Measurements from ENCODE around the gene RNF26.

The RNF26 gene

DNA sequence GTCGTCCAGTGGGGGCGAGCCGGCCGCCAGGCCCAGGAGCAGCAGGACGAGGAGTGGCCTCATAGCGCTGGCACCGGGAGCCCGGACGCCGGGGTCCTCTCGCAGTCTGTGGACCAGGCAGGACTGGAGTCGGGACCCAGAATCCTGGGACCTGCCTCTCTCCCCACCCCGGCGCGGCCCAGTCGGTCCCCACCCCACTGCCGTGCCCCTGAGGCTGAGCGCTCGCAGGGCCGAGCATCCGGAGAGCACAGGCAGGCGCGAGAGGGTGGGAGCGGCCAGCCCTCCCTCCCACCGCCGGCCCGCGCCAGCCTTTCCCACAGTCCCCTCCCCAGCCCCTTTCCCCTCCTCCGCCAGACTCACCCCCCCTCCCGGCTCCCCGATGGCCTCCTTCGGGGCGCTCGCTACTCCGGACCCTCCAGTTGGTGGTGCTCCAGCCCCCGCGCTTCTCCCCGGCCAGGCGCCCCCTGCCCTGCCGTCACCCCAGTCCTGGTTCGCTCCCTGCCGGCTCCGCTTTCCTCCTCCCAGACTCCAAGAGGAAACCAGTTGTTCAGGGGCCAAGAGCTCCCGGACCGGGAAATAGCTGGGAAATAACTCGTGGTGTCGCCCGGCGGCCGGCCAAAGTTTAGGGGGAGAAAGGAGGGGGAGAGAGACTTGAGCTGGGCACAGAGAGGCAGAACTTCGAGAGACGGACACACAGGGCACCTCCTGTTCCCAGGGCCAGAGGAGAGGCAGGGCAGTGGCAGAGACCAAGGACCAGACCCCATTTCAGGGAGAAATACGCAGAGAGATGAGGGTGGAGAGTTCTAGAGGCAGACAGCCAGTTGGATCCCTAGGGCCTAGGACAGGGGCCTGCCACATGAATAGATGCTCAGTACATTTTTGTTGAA lies 6.3 kb downstream of the RNF26 start, which contains the start of gene C1QTNF5:
TSS of gene C1QTNF5 (minus strand) at position 549 of the 887 bp plus-strand sequence. CDS start at position 63, 486 bp downstream.
- Histone ChIP-seq H3K36me3 (no peaks in the 10 kb centered on the region), H3K9me3 (no peaks in the 10 kb centered on the region), H3K4me3 (ENCODE audit: low read depth, low read length) (peak within 1 kb of the TSS; percentile 40), H3K27me3 (peaks cover 19% of the 10 kb centered on the region), H3K4me1 (peaks cover 3% of the 10 kb centered on the region)
- DNase-seq: no peak
- TF ChIP-seq, protein P1, sequence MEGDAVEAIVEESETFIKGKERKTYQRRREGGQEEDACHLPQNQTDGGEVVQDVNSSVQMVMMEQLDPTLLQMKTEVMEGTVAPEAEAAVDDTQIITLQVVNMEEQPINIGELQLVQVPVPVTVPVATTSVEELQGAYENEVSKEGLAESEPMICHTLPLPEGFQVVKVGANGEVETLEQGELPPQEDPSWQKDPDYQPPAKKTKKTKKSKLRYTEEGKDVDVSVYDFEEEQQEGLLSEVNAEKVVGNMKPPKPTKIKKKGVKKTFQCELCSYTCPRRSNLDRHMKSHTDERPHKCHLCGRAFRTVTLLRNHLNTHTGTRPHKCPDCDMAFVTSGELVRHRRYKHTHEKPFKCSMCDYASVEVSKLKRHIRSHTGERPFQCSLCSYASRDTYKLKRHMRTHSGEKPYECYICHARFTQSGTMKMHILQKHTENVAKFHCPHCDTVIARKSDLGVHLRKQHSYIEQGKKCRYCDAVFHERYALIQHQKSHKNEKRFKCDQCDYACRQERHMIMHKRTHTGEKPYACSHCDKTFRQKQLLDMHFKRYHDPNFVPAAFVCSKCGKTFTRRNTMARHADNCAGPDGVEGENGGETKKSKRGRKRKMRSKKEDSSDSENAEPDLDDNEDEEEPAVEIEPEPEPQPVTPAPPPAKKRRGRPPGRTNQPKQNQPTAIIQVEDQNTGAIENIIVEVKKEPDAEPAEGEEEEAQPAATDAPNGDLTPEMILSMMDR (IDR thresholded peaks at IDR 0.05; ENCODE audit: low read depth, low read length): no peak

DNA sequence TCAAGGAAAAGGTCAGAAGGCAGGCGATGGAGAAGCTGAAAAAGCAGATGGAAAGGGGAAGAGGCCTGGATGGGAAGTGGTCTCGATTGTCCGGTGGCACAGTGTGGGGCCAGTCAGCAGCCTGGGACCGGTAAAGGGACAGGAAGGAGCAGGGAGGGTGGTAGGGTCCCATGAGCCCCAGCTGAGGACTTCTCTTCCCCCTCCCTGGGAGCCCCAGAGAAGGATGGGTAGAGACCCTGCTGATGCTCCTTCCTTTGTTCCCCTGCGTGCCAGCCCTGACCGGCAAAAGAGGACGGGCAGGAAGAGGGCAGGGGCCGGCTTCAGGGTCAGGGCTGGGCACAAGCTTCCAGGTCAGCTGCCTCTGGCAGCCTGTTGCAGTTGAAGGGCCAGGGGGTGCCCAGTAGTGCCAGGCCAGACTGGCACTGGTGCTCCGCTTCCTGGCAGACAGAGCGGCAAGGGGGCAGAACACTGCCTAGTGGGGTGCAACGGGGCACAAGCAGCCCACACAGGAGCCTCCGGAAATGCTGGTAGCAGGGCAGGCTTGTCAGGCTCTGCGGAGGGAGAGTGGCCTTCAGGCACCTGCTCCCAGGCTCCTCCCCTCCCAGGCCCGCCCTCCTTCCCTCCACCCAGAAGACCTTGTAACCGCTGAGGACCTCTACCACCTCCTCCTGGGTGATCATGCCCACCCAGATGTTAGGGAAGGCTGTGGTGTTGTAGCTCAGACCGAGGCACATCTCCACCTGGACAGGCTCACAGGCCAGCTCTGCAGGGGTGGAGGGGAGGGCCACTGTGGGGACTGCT lies 7.1 kb downstream of the RNF26 start:
- Histone ChIP-seq H3K4me3 (ENCODE audit: low read depth, low read length) (no peak overlapping the region), H3K36me3 (no peaks in the 10 kb centered on the region), H3K4me1 (peaks cover 3% of the 10 kb centered on the region), H3K27me3 (peaks cover 19% of the 10 kb centered on the region), H3K9me3 (no peaks in the 10 kb centered on the region)
- TF ChIP-seq, protein P1 (IDR thresholded peaks at IDR 0.05; ENCODE audit: low read depth, low read length): no peak
- no peak for DNase-seq

DNA sequence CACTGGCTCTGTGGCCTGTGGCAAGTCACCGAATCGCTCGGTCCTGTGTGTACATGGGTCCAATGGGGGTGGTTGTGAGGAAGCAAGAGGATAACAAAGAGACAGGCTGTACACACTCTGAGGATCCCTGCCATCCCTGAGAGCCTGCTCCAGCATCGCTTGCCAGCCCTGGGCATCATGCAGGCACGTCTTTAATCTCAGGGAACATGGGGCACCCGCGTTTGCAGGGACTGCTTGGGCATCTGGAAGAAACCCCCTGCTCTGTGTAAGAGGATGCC lies 7.6 kb downstream of the RNF26 start:
- Histone ChIP-seq H3K36me3 (no peaks in the 10 kb centered on the region), H3K4me1 (peaks cover 3% of the 10 kb centered on the region), H3K4me3 (ENCODE audit: low read depth, low read length) (no peak overlapping the region), H3K27me3 (peaks cover 19% of the 10 kb centered on the region), H3K9me3 (no peaks in the 10 kb centered on the region)
- no peak for DNase-seq
- TF ChIP-seq, protein P1 (IDR thresholded peaks at IDR 0.05; ENCODE audit: low read depth, low read length): no peak

DNA sequence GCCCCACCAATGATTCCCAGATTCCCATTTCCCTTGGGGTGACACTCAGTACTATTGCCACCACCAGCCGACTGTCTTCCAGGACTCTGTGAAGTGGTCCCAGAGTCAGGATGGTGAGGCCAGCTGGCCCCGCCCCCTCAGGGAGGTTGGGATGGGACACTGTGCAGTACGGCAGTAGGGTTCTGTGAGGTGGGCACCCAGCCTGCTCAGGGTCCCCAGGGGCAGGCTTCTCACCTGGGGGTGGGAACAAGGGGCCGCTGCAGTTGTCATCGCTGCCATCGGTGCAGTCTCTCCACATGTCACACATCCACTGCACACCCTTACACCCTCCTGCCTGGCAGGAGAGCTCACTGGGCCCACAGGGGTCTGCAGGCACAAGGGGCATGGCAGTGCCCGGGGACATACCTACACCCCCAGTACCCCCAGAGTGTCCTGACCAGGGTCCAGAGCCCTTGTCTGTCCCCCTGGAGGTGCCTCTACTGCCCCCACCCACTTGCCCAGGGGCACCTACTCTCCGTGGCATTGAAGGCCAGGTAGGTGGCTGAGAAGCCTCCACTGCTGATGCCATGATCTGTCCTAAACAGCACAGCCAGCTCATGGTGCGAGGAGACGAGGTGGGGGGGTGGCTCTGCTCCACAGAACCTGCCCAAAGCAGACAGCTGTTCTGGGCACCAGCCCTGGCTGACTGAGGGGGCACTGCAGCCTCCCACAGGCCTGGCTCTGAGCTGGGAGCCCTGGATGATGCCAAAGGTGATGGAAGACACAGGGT lies 8.2 kb downstream of the RNF26 start:
- Histone ChIP-seq H3K4me3 (ENCODE audit: low read depth, low read length) (no peak overlapping the region), H3K4me1 (peaks cover 3% of the 10 kb centered on the region), H3K36me3 (no peaks in the 10 kb centered on the region), H3K27me3 (peaks cover 19% of the 10 kb centered on the region), H3K9me3 (no peaks in the 10 kb centered on the region)
- DNase-seq: no peak
- TF ChIP-seq, protein P1 (IDR thresholded peaks at IDR 0.05; ENCODE audit: low read depth, low read length): no peak

DNA sequence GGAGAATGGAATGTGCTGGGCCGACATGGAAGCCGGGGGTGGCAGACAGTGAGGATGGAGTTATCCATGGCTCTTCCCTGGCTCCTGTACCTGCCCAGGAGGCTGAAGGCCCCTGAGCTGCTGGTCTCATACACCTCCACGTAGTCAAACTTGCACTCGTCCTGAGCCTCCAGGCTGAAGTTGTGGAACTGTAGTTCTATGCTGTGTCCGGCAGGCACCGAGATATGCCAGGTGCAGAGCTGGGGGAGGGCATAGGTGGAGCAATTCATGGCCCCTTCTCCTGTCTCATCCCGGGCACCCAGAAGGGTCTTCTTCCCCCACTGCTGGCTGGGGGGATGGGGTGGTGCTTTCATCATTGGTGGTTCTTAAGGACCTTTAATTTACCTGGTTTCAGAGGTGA lies 9.4 kb downstream of the RNF26 start:
- H3K27me3 ChIP-seq: peaks cover 19% of the 10 kb centered on the region
- H3K4me3 ChIP-seq (ENCODE audit: low read depth, low read length): no peak overlapping the region
- DNase-seq: no peak
- no peaks in the 10 kb centered on the region for H3K9me3 ChIP-seq
- no peaks in the 10 kb centered on the region for H3K36me3 ChIP-seq
- no peaks in the 10 kb centered on the region; the same call in 1 of the 2 replicates for H3K4me1 ChIP-seq
- TF ChIP-seq, protein P1 (IDR thresholded peaks at IDR 0.05; ENCODE audit: low read depth, low read length): no peak
